Activated T-cell treated with anti-CD3 and anti-CD28 coated beads, Interleukin-2, amount 50 U/mL, for 4 hours (primary cell): ENCODE results near the gene CEND1. TPM values are rescaled to one million over a fixed set of nuclear protein-coding genes. Genes with fewer than 3 reads are reported as not detected.

Source experiments
- ATAC-seq, 2 donors: fragments of 200-7000 bp; cut with Tn5 transposase; one replicate each; pipeline ENCODE4 v1.10.0; 2021
- DNase-seq: peaks from one replicate; pipeline ENCODE4 v3.0.0-alpha.2; 2020
- H3K27me3 Mint-ChIP-seq: one replicate; pipeline ENCODE4 v1.8.0; 2021; ENCODE audit warnings: low read depth, mixed read lengths
- H3K36me3 Mint-ChIP-seq: one replicate; pipeline ENCODE4 v1.8.0; 2022; ENCODE audit warnings: mixed read lengths; ENCODE audit not compliant: insufficient read depth
- H3K4me1 Mint-ChIP-seq: one replicate; pipeline ENCODE4 v1.8.0; 2021; ENCODE audit warnings: low read depth, mixed read lengths
- H3K4me3 Mint-ChIP-seq: one replicate; pipeline ENCODE4 v1.8.0; 2021; ENCODE audit warnings: mild to moderate bottlenecking, moderate library complexity, mixed read lengths
- H3K9me3 Mint-ChIP-seq: one replicate; pipeline ENCODE4 v1.8.0; 2021; ENCODE audit warnings: mixed read lengths
- total RNA-seq, 3 donors: library from RNA; stranded (reverse); gene quantifications; one replicate each; pipeline ENCODE4 v1.2.1, GENCODE V29; 2021

CEND1 gene
- total RNA-seq, 3 donors from 2014 or later: 1.6 to 1.8 (median 1.7) TPM

GRCh38 chr11:811446-812245 lies 21.8 kb upstream of the CEND1 start:
- no peaks in the 10 kb centered on the region for H3K9me3 Mint-ChIP-seq

GRCh38 chr11:810040-810567 lies 20.2 kb upstream of the CEND1 start:
- no peaks in the 10 kb centered on the region for H3K9me3 Mint-ChIP-seq
- H3K27me3 Mint-ChIP-seq: no peaks in the 10 kb centered on the region
- peaks cover 27% of the 10 kb centered on the region for H3K4me1 Mint-ChIP-seq
- H3K4me3 Mint-ChIP-seq: peak overlapping the region; percentile 92
- DNase-seq (no peak), ATAC-seq (peak; percentile 1)
- peaks cover 29% of the 10 kb centered on the region for H3K36me3 Mint-ChIP-seq

More at GRCh38 chr11:811446-812245, 21.8 kb upstream of the CEND1 start:
- H3K4me3 Mint-ChIP-seq: peak overlapping the region; percentile 92
- peaks cover 27% of the 10 kb centered on the region for H3K4me1 Mint-ChIP-seq
- no peak for ATAC-seq
- H3K27me3 Mint-ChIP-seq: no peaks in the 10 kb centered on the region
- DNase-seq: no peak
- H3K36me3 Mint-ChIP-seq: peaks cover 29% of the 10 kb centered on the region

GRCh38 chr11:809287-810039 lies 19.6 kb upstream of the CEND1 start, which contains the start of gene RPLP2:
Gene RPLP2, plus strand, starts transcription at chr11:809967. Its CDS starts 268 bp downstream, at chr11:810235.
- no peaks in the 10 kb centered on the region for H3K9me3 Mint-ChIP-seq
- peak; percentile 98 for DNase-seq
- H3K4me1 Mint-ChIP-seq: peaks cover 30% of the 10 kb centered on the region
- ATAC-seq: peak; percentile 84 to 86
- H3K36me3 Mint-ChIP-seq: peaks cover 29% of the 10 kb centered on the region
- H3K27me3 Mint-ChIP-seq: no peaks in the 10 kb centered on the region
- peak within 1 kb of the TSS; percentile 92 for H3K4me3 Mint-ChIP-seq

GRCh38 chr11:808427-809286 lies 18.8 kb upstream of the CEND1 start:
- DNase-seq: no peak
- peaks cover 33% of the 10 kb centered on the region for H3K4me1 Mint-ChIP-seq
- peaks cover 26% of the 10 kb centered on the region for H3K36me3 Mint-ChIP-seq
- peak; percentile 0 to 2 for ATAC-seq
- no peaks in the 10 kb centered on the region for H3K9me3 Mint-ChIP-seq
- no peaks in the 10 kb centered on the region for H3K27me3 Mint-ChIP-seq
- H3K4me3 Mint-ChIP-seq: peak overlapping the region; percentile 92

- H3K27me3 Mint-ChIP-seq: no peaks in the 10 kb centered on the region
- no peak for DNase-seq
- ATAC-seq: no peak
- H3K9me3 Mint-ChIP-seq: no peaks in the 10 kb centered on the region
- H3K4me1 Mint-ChIP-seq: peaks cover 18% of the 10 kb centered on the region
- no peaks in the 10 kb centered on the region for H3K36me3 Mint-ChIP-seq
- peak overlapping the region; percentile 72 for H3K4me3 Mint-ChIP-seq
Observed at GRCh38 chr11:804599-804964, 14.7 kb upstream of the CEND1 start.

GRCh38 chr11:803770-804598 lies 14.1 kb upstream of the CEND1 start:
- DNase-seq (no peak), ATAC-seq (no peak)
- Mint-ChIP-seq H3K27me3 (no peaks in the 10 kb centered on the region), H3K4me1 (peaks cover 18% of the 10 kb centered on the region), H3K4me3 (peak overlapping the region; percentile 72), H3K36me3 (no peaks in the 10 kb centered on the region), H3K9me3 (no peaks in the 10 kb centered on the region)

- H3K9me3 Mint-ChIP-seq: no peaks in the 10 kb centered on the region
- H3K4me1 Mint-ChIP-seq: peaks cover 15% of the 10 kb centered on the region
- DNase-seq (no peak), ATAC-seq (no peak)
- no peaks in the 10 kb centered on the region for H3K36me3 Mint-ChIP-seq
- H3K27me3 Mint-ChIP-seq: no peaks in the 10 kb centered on the region
- H3K4me3 Mint-ChIP-seq: no peak overlapping the region
Observed at GRCh38 chr11:803467-803742, 13.5 kb upstream of the CEND1 start.

GRCh38 chr11:802693-803466 lies 13.0 kb upstream of the CEND1 start:
- peaks cover 10% of the 10 kb centered on the region for H3K4me1 Mint-ChIP-seq
- no peak overlapping the region for H3K4me3 Mint-ChIP-seq
- no peak for ATAC-seq
- no peaks in the 10 kb centered on the region for H3K36me3 Mint-ChIP-seq
- H3K9me3 Mint-ChIP-seq: no peaks in the 10 kb centered on the region
- no peaks in the 10 kb centered on the region for H3K27me3 Mint-ChIP-seq
- no peak for DNase-seq

GRCh38 chr11:802018-802617 lies 12.2 kb upstream of the CEND1 start:
- DNase-seq (no peak), ATAC-seq (no peak)
- Mint-ChIP-seq H3K4me3 (no peak overlapping the region), H3K9me3 (no peaks in the 10 kb centered on the region), H3K27me3 (no peaks in the 10 kb centered on the region), H3K36me3 (no peaks in the 10 kb centered on the region), H3K4me1 (peaks cover 10% of the 10 kb centered on the region)

- H3K36me3 Mint-ChIP-seq: no peaks in the 10 kb centered on the region
- H3K9me3 Mint-ChIP-seq: no peaks in the 10 kb centered on the region
- peaks cover 16% of the 10 kb centered on the region for H3K4me1 Mint-ChIP-seq
- DNase-seq: no peak
- no peak for ATAC-seq
- no peak overlapping the region for H3K4me3 Mint-ChIP-seq
- no peaks in the 10 kb centered on the region for H3K27me3 Mint-ChIP-seq
Observed at GRCh38 chr11:801097-801780, 11.3 kb upstream of the CEND1 start.

GRCh38 chr11:800473-800872 lies 10.6 kb upstream of the CEND1 start:
- H3K9me3 Mint-ChIP-seq: no peaks in the 10 kb centered on the region
- no peak for ATAC-seq
- no peak overlapping the region for H3K4me3 Mint-ChIP-seq
- no peaks in the 10 kb centered on the region for H3K27me3 Mint-ChIP-seq
- DNase-seq: no peak
- H3K36me3 Mint-ChIP-seq: no peaks in the 10 kb centered on the region
- peaks cover 18% of the 10 kb centered on the region for H3K4me1 Mint-ChIP-seq

- Mint-ChIP-seq H3K36me3 (no peaks in the 10 kb centered on the region), H3K9me3 (no peaks in the 10 kb centered on the region), H3K27me3 (no peaks in the 10 kb centered on the region), H3K4me3 (no peak overlapping the region), H3K4me1 (peaks cover 18% of the 10 kb centered on the region)
- DNase-seq (no peak), ATAC-seq (no peak)
Observed at GRCh38 chr11:799641-800316, 9.9 kb upstream of the CEND1 start.
